ENCODE measurements around the gene ALOX5AP.

ALOX5AP gene

GRCh38 chr13:30735872-30736175 is 481 bp downstream of the ALOX5AP start:
- ATAC-seq, result no peak
- TF ChIP-seq BACH2 (CRISPR knock-in tag; IDR thresholded peaks at IDR 0.05; ENCODE audit: borderline replicate concordance) (no peak), ZC3H10 (CRISPR knock-in tag; IDR thresholded peaks at IDR 0.05) (no peak), CREB5 (CRISPR knock-in tag; IDR thresholded peaks at IDR 0.05; ENCODE audit: low read depth) (no peak), GLIS3 (CRISPR knock-in tag; IDR thresholded peaks at IDR 0.05) (no peak), CSDC2 (CRISPR knock-in tag; IDR thresholded peaks at IDR 0.05) (no peak), ZFP3 (CRISPR knock-in tag; IDR thresholded peaks at IDR 0.05) (no peak), PATZ1 (CRISPR knock-in tag; IDR thresholded peaks at IDR 0.05; ENCODE audit: borderline replicate concordance) (no peak), PPARA (CRISPR knock-in tag; IDR thresholded peaks at IDR 0.05; ENCODE audit: borderline replicate concordance) (no peak), POU6F1 (CRISPR knock-in tag; IDR thresholded peaks at IDR 0.05; ENCODE audit: borderline replicate concordance, low read depth) (no peak), CSRNP3 (CRISPR knock-in tag; IDR thresholded peaks at IDR 0.05) (no peak)

GRCh38 chr13:30736461-30737320 is 1.3 kb downstream of the ALOX5AP start:
- TF ChIP-seq TOX (CRISPR knock-in tag; IDR thresholded peaks at IDR 0.05; ENCODE audit: borderline replicate concordance), result no peak
- TF ChIP-seq SNAI2 (CRISPR knock-in tag; IDR thresholded peaks at IDR 0.05), result no peak
- TF ChIP-seq POU6F1 (CRISPR knock-in tag; IDR thresholded peaks at IDR 0.05; ENCODE audit: borderline replicate concordance, low read depth), result no peak
- no peak for TF ChIP-seq TCF4 (CRISPR knock-in tag; IDR thresholded peaks at IDR 0.05; ENCODE audit: borderline replicate concordance)
- no peak for TF ChIP-seq BACH2 (CRISPR knock-in tag; IDR thresholded peaks at IDR 0.05; ENCODE audit: borderline replicate concordance)
- no peak for TF ChIP-seq PATZ1 (CRISPR knock-in tag; IDR thresholded peaks at IDR 0.05; ENCODE audit: borderline replicate concordance)
- no peak for TF ChIP-seq TSHZ2 (CRISPR knock-in tag; IDR thresholded peaks at IDR 0.05)
- ATAC-seq, result no peak

Data from SK-N-SH treated with all-trans-retinoic acid at 6 μM for 48 hours (cell line).